ENCODE data around the gene FAM187B. TPM values are rescaled to one million over a fixed set of nuclear protein-coding genes. Genes with fewer than 3 reads are reported as not detected.
"Not testable (repeated sequence)": the region's sequence is repeated elsewhere in the genome, so short reads cannot be mapped to it uniquely, and the experiment has no call there.

FAM187B gene
- total and polyA plus RNA-seq, 8 donors: not detected

- H3K27me3 ChIP-seq: no peaks in the 10 kb centered on the region
- no peak for FAIRE-seq
- H3K27ac ChIP-seq: no peak overlapping the region
- TF ChIP-seq CTCF (IDR thresholded peaks at IDR 0.05): no peak
- ATAC-seq: no peak
- no peaks in the 10 kb centered on the region for H3K36me3 ChIP-seq
- H3K4me1 ChIP-seq: peaks cover 0 to 4% (median 0%) of the 10 kb centered on the region in 3 donors
- intact Hi-C loops (cut with DNase I): no loop called here
- no peak for DNase-seq
- 52 to 66% methylated on average over 2 of the region's 2 CpGs for WGBS, 2 donors
- H3K9me3 ChIP-seq: no peaks in the 10 kb centered on the region
- H3K4me3 ChIP-seq: no peak overlapping the region
Measured at GRCh38 chr19:35199481-35199880, 29.1 kb downstream of the FAM187B start.

- DNase-seq; H3K36me3 ChIP-seq; intact Hi-C loops (cut with DNase I); ATAC-seq; H3K9me3 ChIP-seq; H3K27ac ChIP-seq; H3K4me1 ChIP-seq; FAIRE-seq; H3K27me3 ChIP-seq; H3K4me3 ChIP-seq: not testable (repeated sequence)
- 73 to 74% methylated on average over 6 of the region's 6 CpGs for WGBS, 2 donors
Measured at GRCh38 chr19:35196861-35197260, 31.7 kb downstream of the FAM187B start.

- intact Hi-C loops (cut with DNase I): no loop called here
- no peak for DNase-seq
- FAIRE-seq: no peak
- H3K27ac ChIP-seq: no peak overlapping the region
- 32 to 46% methylated on average over 2 of the region's 2 CpGs for WGBS, 2 donors
- H3K27me3 ChIP-seq: no peaks in the 10 kb centered on the region
- H3K36me3 ChIP-seq: no peaks in the 10 kb centered on the region
- no peaks in the 10 kb centered on the region for H3K9me3 ChIP-seq
- no peak for TF ChIP-seq CTCF (IDR thresholded peaks at IDR 0.05)
- ATAC-seq: peak in 2 of 4 donors; percentile 39 to 41
- no peak overlapping the region for H3K4me3 ChIP-seq
- peaks cover 0 to 4% (median 0%) of the 10 kb centered on the region in 3 donors for H3K4me1 ChIP-seq
Measured at GRCh38 chr19:35195830-35196229, 32.7 kb downstream of the FAM187B start.

- ATAC-seq: no peak
- H3K9me3 ChIP-seq: no peaks in the 10 kb centered on the region
- 67 to 70% methylated on average over 9 of the region's 9 CpGs for WGBS, 2 donors
- no peak overlapping the region for H3K27ac ChIP-seq
- H3K36me3 ChIP-seq: no peaks in the 10 kb centered on the region
- no peak for FAIRE-seq
- H3K4me1 ChIP-seq: peaks cover 0 to 4% (median 0%) of the 10 kb centered on the region in 3 donors
- intact Hi-C loops (cut with DNase I): no loop called here
- no peak for TF ChIP-seq CTCF (IDR thresholded peaks at IDR 0.05)
- DNase-seq: no peak
- H3K27me3 ChIP-seq: no peaks in the 10 kb centered on the region
- H3K4me3 ChIP-seq: no peak overlapping the region
Measured at GRCh38 chr19:35194012-35194984, 34.2 kb downstream of the FAM187B start.

GRCh38 chr19:35184884-35185283, 43.7 kb downstream of the FAM187B start:
- Histone ChIP-seq H3K9me3 (no peaks in the 10 kb centered on the region), H3K36me3 (no peaks in the 10 kb centered on the region), H3K27me3 (no peaks in the 10 kb centered on the region), H3K4me1 (no peaks in the 10 kb centered on the region), H3K27ac (no peak overlapping the region), H3K4me3 (no peak overlapping the region)
- no peak for TF ChIP-seq CTCF (IDR thresholded peaks at IDR 0.05)
- ATAC-seq: no peak
- 52 to 68% methylated on average over 2 of the region's 2 CpGs for WGBS, 2 donors
- no peak for DNase-seq
- FAIRE-seq: no peak
- intact Hi-C loops (cut with DNase I): no loop called here

Data from pancreas (tissue), 10 donors.